HEK293T (cell line): ENCODE results near the gene STRADA.

ENCODE experiments used
- BHLHE40 ChIP-seq: fragments of 450-650 bp; IDR thresholded peaks from 2 replicates; pipeline ENCODE4 v1.6.1; 2016; ENCODE audit warnings: mild to moderate bottlenecking, moderate library complexity, borderline replicate concordance
- FOXK2 ChIP-seq: fragments of 450-650 bp; IDR thresholded peaks from 2 replicates; pipeline ENCODE4 v1.6.1; 2016; ENCODE audit warnings: mild to moderate bottlenecking
- L3MBTL2 ChIP-seq: fragments of 450-650 bp; conservative IDR thresholded peaks from 2 replicates; pipeline ENCODE4 v1.6.1; 2016; ENCODE audit warnings: mild to moderate bottlenecking
- PKNOX1 ChIP-seq: fragments of 450-650 bp; IDR thresholded peaks from 2 replicates; pipeline ENCODE4 v1.6.1; 2016

GRCh38 chr17:63672856-63673255 lies 68.7 kb downstream of the STRADA start:
- TF ChIP-seq L3MBTL2 (no peak), PKNOX1 (no peak), FOXK2 (no peak), BHLHE40 (no peak)
